ENCODE data around the gene DRD4.

Gene DRD4

GRCh38 chr11:636511-637332 lies at the start of gene DRD4:
DRD4 (plus strand) TSS chr11:637269; CDS start chr11:637305, 36 bp downstream.
- DNase-seq = no peak

GRCh38 chr11:587546-587945 lies 49.5 kb upstream of the DRD4 start:
- no peak for DNase-seq

- DNase-seq = peak; percentile 81
Measured at GRCh38 chr11:587978-588380, 49.1 kb upstream of the DRD4 start.

- no peak for DNase-seq
Measured at GRCh38 chr11:589798-590197, 47.3 kb upstream of the DRD4 start.

GRCh38 chr11:590997-591396 lies 46.1 kb upstream of the DRD4 start:
- DNase-seq = no peak

GRCh38 chr11:592501-592900 lies 44.6 kb upstream of the DRD4 start:
- no peak for DNase-seq

GRCh38 chr11:592918-593317 lies 44.2 kb upstream of the DRD4 start:
- DNase-seq = no peak

- no peak for DNase-seq
Measured at GRCh38 chr11:593347-593746, 43.7 kb upstream of the DRD4 start.

GRCh38 chr11:595400-595799 lies 41.7 kb upstream of the DRD4 start:
- DNase-seq = no peak

GRCh38 chr11:596374-596773 lies 40.7 kb upstream of the DRD4 start:
- DNase-seq = no peak

GRCh38 chr11:597166-597725 lies 39.8 kb upstream of the DRD4 start:
- no peak for DNase-seq

GRCh38 chr11:598005-598680 lies 38.9 kb upstream of the DRD4 start:
- no peak for DNase-seq

- no peak for DNase-seq
Measured at GRCh38 chr11:601573-602245, 35.4 kb upstream of the DRD4 start.

GRCh38 chr11:603154-603553 lies 33.9 kb upstream of the DRD4 start:
- DNase-seq = no peak

GRCh38 chr11:605286-606129 lies 31.6 kb upstream of the DRD4 start:
- no peak for DNase-seq

GRCh38 chr11:606245-606644 lies 30.8 kb upstream of the DRD4 start:
- DNase-seq = no peak

GRCh38 chr11:607020-607780 lies 29.9 kb upstream of the DRD4 start:
- no peak for DNase-seq

GRCh38 chr11:607971-608659 lies 29.0 kb upstream of the DRD4 start:
- DNase-seq = no peak

GRCh38 chr11:608791-609251 lies 28.2 kb upstream of the DRD4 start:
- no peak for DNase-seq

GRCh38 chr11:609341-609811 lies 27.7 kb upstream of the DRD4 start:
- no peak for DNase-seq

Measured in CD4-positive, alpha-beta T cell treated with Interferon gamma for 1 hour (primary cell).